ENCODE data around the gene DIRAS3.
"Not testable (repeated sequence)": the region's sequence is repeated elsewhere in the genome, so short reads cannot be mapped to it uniquely, and the experiment has no call there.

DIRAS3 gene

GRCh38 chr1:68024635-68025338 lies 25.6 kb downstream of the DIRAS3 start:
- DNase-seq, result no peak

DNA sequence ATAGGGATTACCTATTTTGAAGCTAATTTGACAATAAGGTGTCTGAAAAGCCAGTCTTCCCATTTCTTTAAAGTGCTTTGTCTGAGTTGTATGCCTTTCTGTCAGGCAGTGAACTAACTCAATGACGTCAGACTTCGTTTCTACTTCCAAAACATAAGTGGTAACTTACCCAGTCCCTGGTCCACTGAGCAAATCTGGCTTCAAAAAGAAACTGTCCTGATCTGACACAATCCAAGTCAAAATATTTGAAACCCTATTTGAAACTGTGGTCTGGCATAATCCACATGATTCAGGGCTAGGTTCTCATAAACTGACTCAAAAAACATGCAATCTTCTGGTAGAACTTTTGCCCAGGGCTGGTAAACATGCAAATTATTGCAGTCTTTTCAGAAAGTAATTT lies 34.0 kb downstream of the DIRAS3 start:
- DNase-seq, result no peak

- no peak for DNase-seq
Measured at GRCh38 chr1:68015971-68016370, 34.5 kb downstream of the DIRAS3 start.

GRCh38 chr1:68015369-68015768 lies 35.1 kb downstream of the DIRAS3 start:
- DNase-seq, result no peak

DNA sequence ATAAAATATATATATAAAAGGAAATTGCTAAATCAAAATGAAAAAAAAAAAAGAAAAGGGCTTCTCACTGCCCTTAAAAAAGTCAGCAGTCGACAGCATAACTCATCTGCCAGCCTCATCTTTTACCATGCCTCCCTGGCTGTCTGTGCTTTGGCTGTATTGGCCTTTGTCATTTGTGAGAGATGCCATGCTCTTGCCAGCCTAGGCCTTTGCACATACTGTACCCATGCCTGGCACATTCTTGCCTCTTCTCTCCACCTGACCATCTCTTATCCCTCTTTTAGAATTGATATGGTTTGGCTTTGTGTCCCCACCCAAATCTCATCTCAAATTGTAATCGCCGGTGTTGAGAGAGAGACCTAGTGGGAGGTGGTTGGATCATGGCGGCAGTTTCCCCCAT lies 37.1 kb downstream of the DIRAS3 start:
- DNase-seq, result no peak

DNA sequence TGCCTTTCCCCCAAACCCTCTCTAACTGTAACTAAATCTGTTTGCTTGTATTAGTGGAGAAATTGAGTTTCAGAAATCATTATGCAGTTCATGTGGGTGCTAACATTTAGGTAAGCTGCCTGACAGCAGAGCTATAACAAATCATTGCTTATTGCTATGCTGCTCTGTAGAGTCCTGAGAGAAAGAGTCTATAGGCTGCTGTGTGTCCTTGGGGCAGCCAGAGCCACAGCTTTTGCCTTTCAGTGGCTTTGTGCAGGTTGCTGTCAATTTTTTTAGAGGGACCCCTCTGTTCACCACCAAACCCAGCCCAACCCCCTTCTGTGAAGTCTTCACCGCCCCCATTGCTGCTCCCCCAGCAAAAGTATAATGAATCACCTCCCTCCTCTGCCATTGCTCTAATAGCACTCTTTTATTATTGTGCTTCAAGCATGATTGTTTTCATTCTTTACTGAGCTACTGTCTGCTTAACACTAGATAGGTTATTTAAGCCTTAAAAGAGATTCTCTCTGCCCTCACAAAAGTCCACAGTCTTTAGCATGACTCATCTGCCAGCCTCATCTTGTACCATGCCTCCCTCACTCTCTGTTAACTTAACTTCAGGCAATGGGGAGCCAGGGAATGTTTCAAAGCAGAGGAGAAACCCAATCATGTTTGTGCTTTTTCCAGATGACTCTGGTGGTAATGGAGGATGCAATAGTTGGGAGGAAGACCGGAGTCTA lies 38.6 kb downstream of the DIRAS3 start:
- DNase-seq, result no peak

DNA sequence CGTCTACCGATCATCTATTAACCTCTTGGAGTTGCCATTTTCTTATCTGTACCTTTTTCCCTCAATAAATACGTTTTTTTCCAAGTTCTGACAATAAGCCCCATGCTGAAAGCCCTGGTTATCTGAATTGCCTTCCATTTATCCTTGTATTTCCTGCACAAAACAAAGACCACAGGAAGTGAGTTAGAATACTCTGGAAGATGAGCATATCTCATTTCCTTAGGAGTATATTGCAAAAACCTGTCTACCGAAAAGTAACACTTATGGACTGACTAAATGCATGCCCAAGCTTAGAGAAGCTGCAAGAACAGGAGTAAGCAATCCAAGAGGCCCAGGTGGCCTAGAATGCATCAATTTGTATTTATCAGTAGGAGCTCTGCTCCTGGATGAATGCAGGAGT lies 39.9 kb downstream of the DIRAS3 start:
- no peak for DNase-seq

DNA sequence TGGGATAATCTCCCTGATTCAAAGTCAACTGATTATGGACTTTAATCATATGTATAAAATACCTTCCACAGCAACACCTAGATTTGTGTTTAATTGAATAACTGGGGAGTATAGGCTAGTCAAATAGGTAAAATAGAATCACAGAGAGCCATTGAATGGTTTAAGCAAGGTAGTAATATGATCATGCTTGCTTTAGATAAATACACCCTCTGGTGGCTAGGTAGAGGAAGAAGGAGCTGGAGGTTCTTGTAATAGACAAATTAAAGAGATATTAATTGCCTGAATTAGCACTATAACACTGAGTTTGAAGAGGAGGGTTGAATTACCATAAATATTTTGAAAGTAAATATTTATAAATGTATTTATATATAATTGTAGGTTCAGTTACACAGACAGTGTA lies 40.3 kb downstream of the DIRAS3 start:
- no peak for DNase-seq

DNA sequence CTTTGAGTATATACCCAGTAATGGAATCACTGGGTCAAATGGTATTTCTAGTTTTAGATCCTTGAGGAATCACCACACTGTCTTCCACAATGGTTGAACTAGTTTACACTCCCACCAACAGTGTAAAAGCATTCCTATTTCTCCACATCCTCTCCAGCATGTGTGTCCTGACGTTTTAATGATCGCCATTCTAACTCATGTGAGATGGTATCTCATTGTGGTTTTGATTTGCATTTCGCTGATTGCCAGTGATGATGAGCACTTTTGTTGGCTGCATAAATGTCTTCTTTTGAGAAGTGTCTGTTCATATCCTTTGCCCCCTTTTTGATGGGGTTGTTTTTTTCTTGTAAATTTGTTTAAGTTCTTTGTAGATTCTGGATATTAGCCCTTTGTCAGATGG lies 46.8 kb downstream of the DIRAS3 start:
- DNase-seq, result not testable (repeated sequence)

- no peak for DNase-seq
Measured at GRCh38 chr1:68000191-68000590, 50.2 kb downstream of the DIRAS3 start.

GRCh38 chr1:67997746-67998145 lies 52.7 kb downstream of the DIRAS3 start:
- DNase-seq, result no peak

Measured in midbrain (tissue), 1 donor.